ENCODE results near the gene PLRG1. TPM values are rescaled to one million over a fixed set of nuclear protein-coding genes. Genes with fewer than 3 reads are reported as not detected.
"Not testable (repeated sequence)": the region's sequence is repeated elsewhere in the genome, so short reads cannot be mapped to it uniquely, and the experiment has no call there.

Gene PLRG1
- 55.7 TPM for total RNA-seq
- long read RNA-seq, transcript PLRG1-202 (15 exons, 3,351 nt), result major isoform, 48 of 56 reads
- long read RNA-seq, partial matches to known transcripts, result 0 of 56 reads
- long read RNA-seq, other reads (novel, unspliced or antisense), result 5 of 56 reads

GRCh38 chr4:154549894-154550790, at the start of gene PLRG1:
Gene PLRG1 (minus strand): TSS chr4:154550400. CDS start chr4:154550308, 92 bp downstream.
- H3K27me3 ChIP-seq (ENCODE audit: low read depth), result no peaks in the 10 kb centered on the region
- H3K27ac ChIP-seq, result peak within 1 kb of the TSS; percentile 86
- H3K36me3 ChIP-seq, result peaks cover 31% of the 10 kb centered on the region
- intact Hi-C loops (cut with DNase I), result loop anchor here (10.0 kb wide), 1 partner anchor 65 kb away; the partner anchor contains the start of gene FGG
- DNase-seq (peak; percentile 98), ATAC-seq (peak; percentile 100)
- H3K4me3 ChIP-seq, result peak within 1 kb of the TSS; percentile 83
- H3K9me3 ChIP-seq, result no peaks in the 10 kb centered on the region
- no peak for TF ChIP-seq CTCF (IDR thresholded peaks at IDR 0.05)
- H3K4me1 ChIP-seq, result peaks cover 25% of the 10 kb centered on the region

- no peak for DNase-seq
- intact Hi-C loops (cut with DNase I), result no loop called here
These were observed 47.9 kb upstream of the PLRG1 start for GRCh38 chr4:154597798-154598774.

GRCh38 chr4:154597281-154597680, 47.1 kb upstream of the PLRG1 start:
- H3K36me3 ChIP-seq; H3K9me3 ChIP-seq; ATAC-seq; H3K27me3 ChIP-seq (ENCODE audit: low read depth); DNase-seq; H3K4me1 ChIP-seq; intact Hi-C loops (cut with DNase I); H3K4me3 ChIP-seq; H3K27ac ChIP-seq: not testable (repeated sequence)

More at GRCh38 chr4:154597798-154598774, 47.9 kb upstream of the PLRG1 start:
- no peaks in the 10 kb centered on the region for H3K9me3 ChIP-seq
- no peak overlapping the region for H3K4me3 ChIP-seq
- H3K36me3 ChIP-seq, result no peaks in the 10 kb centered on the region
- no peak overlapping the region for H3K27ac ChIP-seq
- no peaks in the 10 kb centered on the region for H3K27me3 ChIP-seq (ENCODE audit: low read depth)
- no peak for TF ChIP-seq CTCF (IDR thresholded peaks at IDR 0.05)
- no peaks in the 10 kb centered on the region for H3K4me1 ChIP-seq
- no peak for ATAC-seq

- no peaks in the 10 kb centered on the region for H3K36me3 ChIP-seq
- TF ChIP-seq CTCF (IDR thresholded peaks at IDR 0.05), result no peak
- DNase-seq, result no peak
- H3K4me3 ChIP-seq, result no peak overlapping the region
- H3K4me1 ChIP-seq, result no peaks in the 10 kb centered on the region
- no peak overlapping the region for H3K27ac ChIP-seq
- peak; percentile 25 to 72 for ATAC-seq
- intact Hi-C loops (cut with DNase I), result no loop called here
- no peaks in the 10 kb centered on the region for H3K9me3 ChIP-seq
- H3K27me3 ChIP-seq (ENCODE audit: low read depth), result no peaks in the 10 kb centered on the region
These were observed 45.6 kb upstream of the PLRG1 start for GRCh38 chr4:154595807-154596206.

GRCh38 chr4:154594343-154594742, 44.1 kb upstream of the PLRG1 start:
- intact Hi-C loops (cut with DNase I); H3K36me3 ChIP-seq; H3K4me3 ChIP-seq: not testable (repeated sequence)

GRCh38 chr4:154593868-154594267, 43.7 kb upstream of the PLRG1 start:
- no peak overlapping the region for H3K4me3 ChIP-seq
- intact Hi-C loops (cut with DNase I), result no loop called here
- ATAC-seq, result no peak

More at GRCh38 chr4:154594343-154594742, 44.1 kb upstream of the PLRG1 start:
- not testable (repeated sequence) for DNase-seq; H3K9me3 ChIP-seq; H3K27me3 ChIP-seq (ENCODE audit: low read depth); H3K4me1 ChIP-seq; H3K27ac ChIP-seq; ATAC-seq

More at GRCh38 chr4:154593868-154594267, 43.7 kb upstream of the PLRG1 start:
- Histone ChIP-seq H3K9me3 (no peaks in the 10 kb centered on the region), H3K4me1 (no peaks in the 10 kb centered on the region), H3K27me3 (ENCODE audit: low read depth) (no peaks in the 10 kb centered on the region), H3K36me3 (no peaks in the 10 kb centered on the region), H3K27ac (no peak overlapping the region)
- no peak for DNase-seq
- no peak for TF ChIP-seq CTCF (IDR thresholded peaks at IDR 0.05)
